ENCODE data around the gene PIBF1.
"Not testable (repeated sequence)": the region's sequence is repeated elsewhere in the genome, so short reads cannot be mapped to it uniquely, and the experiment has no call there.

PIBF1 gene

GRCh38 chr13:73015805-73016204, 233.9 kb downstream of the PIBF1 start:
- DNase-seq (ENCODE audit: low spot score): no peak

- no peak for DNase-seq (ENCODE audit: low spot score)
These were observed 236.4 kb downstream of the PIBF1 start for GRCh38 chr13:73018336-73018735.

- DNase-seq (ENCODE audit: low spot score): no peak
These were observed 243.5 kb downstream of the PIBF1 start for GRCh38 chr13:73025217-73026012.

- DNase-seq (ENCODE audit: low spot score): no peak
These were observed 253.0 kb downstream of the PIBF1 start for GRCh38 chr13:73034901-73035300.

- DNase-seq (ENCODE audit: low spot score): no peak
These were observed 253.7 kb downstream of the PIBF1 start for GRCh38 chr13:73035660-73036059.

- no peak for DNase-seq (ENCODE audit: low spot score)
These were observed 254.6 kb downstream of the PIBF1 start for GRCh38 chr13:73036566-73036965.

GRCh38 chr13:73038064-73038463, 256.1 kb downstream of the PIBF1 start:
- no peak for DNase-seq (ENCODE audit: low spot score)

GRCh38 chr13:73039201-73040108, 257.5 kb downstream of the PIBF1 start:
- no peak for DNase-seq (ENCODE audit: low spot score)

GRCh38 chr13:73040484-73040883, 258.6 kb downstream of the PIBF1 start:
- no peak for DNase-seq (ENCODE audit: low spot score)

GRCh38 chr13:73040968-73041596, 259.1 kb downstream of the PIBF1 start:
- no peak for DNase-seq (ENCODE audit: low spot score)

- no peak for DNase-seq (ENCODE audit: low spot score)
These were observed 263.1 kb downstream of the PIBF1 start for GRCh38 chr13:73045031-73045430.

- not testable (repeated sequence) for DNase-seq (ENCODE audit: low spot score)
These were observed 266.7 kb downstream of the PIBF1 start for GRCh38 chr13:73048615-73049014.

GRCh38 chr13:73054712-73055111, 272.8 kb downstream of the PIBF1 start:
- no peak for DNase-seq (ENCODE audit: low spot score)

GRCh38 chr13:73055813-73056564, 274.1 kb downstream of the PIBF1 start:
- no peak for DNase-seq (ENCODE audit: low spot score)

GRCh38 chr13:73056565-73056962, 274.6 kb downstream of the PIBF1 start:
- DNase-seq (ENCODE audit: low spot score): no peak

- DNase-seq (ENCODE audit: low spot score): no peak
These were observed 275.5 kb downstream of the PIBF1 start for GRCh38 chr13:73057284-73058063.

GRCh38 chr13:73058064-73058313, 276.1 kb downstream of the PIBF1 start:
- no peak for DNase-seq (ENCODE audit: low spot score)

GRCh38 chr13:73058432-73058735, 276.5 kb downstream of the PIBF1 start:
- no peak for DNase-seq (ENCODE audit: low spot score)

GRCh38 chr13:73058736-73059459, 277.0 kb downstream of the PIBF1 start, which contains the start of gene KLF5:
TSS of gene KLF5 (plus strand) at chr13:73059005. CDS start at chr13:73059328, 323 bp downstream.
- peak; percentile 86 for DNase-seq (ENCODE audit: low spot score)

GRCh38 chr13:73059460-73060250, 277.7 kb downstream of the PIBF1 start:
- no peak for DNase-seq (ENCODE audit: low spot score)

Measured in NAMALWA (cell line).